ENCODE results near the gene C1orf21. TPM values are rescaled to one million over a fixed set of nuclear protein-coding genes. Genes with fewer than 3 reads are reported as not detected.
"Not testable (repeated sequence)": the region's sequence is repeated elsewhere in the genome, so short reads cannot be mapped to it uniquely, and the experiment has no call there.

Gene C1orf21
- polyA plus RNA-seq (2013, experiment 1 of 2; ENCODE audit: insufficient read length), result 11.4 TPM
- polyA plus RNA-seq (2013, experiment 2 of 2; ENCODE audit: insufficient read length), result 13.4 TPM

- peak; percentile 89 for DNase-seq
These were observed at the start of gene C1orf21 for GRCh38 chr1:184386312-184387068. C1orf21 (plus strand) TSS chr1:184387029; CDS start chr1:184477510, 90,481 bp downstream.

DNA sequence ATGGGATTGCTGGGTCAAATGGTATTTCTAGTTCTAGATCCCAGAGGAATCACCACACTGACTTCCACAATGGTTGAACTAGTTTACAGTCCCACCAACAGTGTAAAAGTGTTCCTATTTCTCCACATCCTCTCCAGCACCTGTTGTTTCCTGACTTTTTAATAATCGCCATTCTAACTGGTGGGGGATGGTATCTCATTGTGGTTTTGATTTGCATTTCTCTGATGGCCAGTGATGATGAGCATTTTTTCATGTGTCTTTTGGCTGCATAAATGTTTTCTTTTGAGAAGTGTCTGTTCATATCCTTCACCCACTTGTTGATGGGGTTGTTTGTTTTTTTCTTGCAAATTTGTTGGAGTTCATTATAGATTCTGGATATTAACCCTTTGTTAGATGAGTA is 49.0 kb upstream of the C1orf21 start:
- not testable (repeated sequence) for DNase-seq

GRCh38 chr1:184340984-184341383 is 45.8 kb upstream of the C1orf21 start:
- DNase-seq, result no peak

DNA sequence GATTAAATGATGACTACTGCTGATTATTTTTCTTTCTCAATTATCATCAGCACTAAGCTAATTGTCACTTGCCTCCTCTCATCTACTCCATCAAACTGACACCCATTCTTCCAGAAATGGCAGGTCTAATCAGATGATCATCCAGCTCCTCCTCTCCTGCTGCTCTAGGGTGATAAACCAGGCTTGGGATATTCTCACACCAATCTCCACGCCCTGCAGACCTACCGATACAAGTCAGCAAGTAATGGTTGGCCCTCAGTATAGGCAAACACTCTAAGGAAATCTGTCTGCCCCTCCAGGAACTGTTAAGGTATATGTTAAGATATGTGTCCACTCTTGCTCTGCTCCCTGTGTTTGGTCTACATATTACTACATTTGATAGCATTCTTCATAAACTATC is 36.3 kb upstream of the C1orf21 start:
- DNase-seq, result no peak

DNA sequence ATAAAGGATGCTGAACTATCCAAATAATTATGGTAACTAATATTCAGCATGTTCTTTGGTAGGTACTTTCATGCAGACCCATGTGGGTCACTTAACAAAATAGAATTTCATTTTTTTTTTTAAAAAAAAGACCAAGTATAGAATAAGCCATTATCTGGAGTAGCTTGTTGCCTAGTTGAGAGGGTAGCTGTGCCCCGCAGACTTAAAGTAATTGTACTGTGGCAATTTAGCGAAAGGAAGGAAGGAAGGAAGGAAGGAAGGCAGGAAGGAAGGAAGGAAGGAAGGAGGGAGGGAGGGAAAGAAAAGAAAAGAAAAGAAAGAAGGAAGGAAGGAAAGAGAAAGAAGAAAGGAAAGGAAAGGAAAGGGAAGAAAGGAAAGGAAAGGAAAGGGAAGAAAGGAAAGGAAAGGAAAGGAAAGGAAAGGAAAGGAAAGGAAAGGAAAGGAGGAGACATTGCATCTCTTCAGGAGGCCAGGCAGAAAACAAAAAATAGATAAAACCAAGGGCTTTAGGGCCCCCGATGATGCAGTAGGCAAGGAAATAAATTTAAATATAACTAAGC is 35.3 kb upstream of the C1orf21 start:
- DNase-seq, result no peak

DNA sequence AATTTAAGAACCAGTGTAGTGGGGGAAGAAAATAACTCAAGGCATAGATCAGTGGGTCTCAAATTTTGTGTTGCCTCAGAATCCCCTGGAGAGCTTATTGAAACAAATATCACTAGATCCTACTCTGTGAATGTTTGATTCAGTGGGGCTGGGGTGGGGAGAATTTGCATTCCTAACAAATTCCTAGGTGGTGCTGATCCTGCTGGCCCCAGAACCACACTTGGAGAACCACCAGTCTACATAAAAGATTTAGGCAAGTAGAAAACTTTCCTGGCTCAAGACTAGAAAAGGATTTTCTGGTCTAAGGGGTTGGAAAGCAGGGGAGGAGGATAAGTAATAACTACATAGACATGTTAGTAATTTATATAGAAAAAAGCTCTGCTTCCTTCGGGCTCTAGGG is 34.1 kb upstream of the C1orf21 start:
- DNase-seq, result peak; percentile 53

GRCh38 chr1:184354719-184355118 is 32.1 kb upstream of the C1orf21 start:
- DNase-seq, result no peak

- no peak for DNase-seq
These were observed 29.9 kb upstream of the C1orf21 start for GRCh38 chr1:184356891-184357290.

GRCh38 chr1:184358256-184358655 is 28.6 kb upstream of the C1orf21 start:
- no peak for DNase-seq

DNA sequence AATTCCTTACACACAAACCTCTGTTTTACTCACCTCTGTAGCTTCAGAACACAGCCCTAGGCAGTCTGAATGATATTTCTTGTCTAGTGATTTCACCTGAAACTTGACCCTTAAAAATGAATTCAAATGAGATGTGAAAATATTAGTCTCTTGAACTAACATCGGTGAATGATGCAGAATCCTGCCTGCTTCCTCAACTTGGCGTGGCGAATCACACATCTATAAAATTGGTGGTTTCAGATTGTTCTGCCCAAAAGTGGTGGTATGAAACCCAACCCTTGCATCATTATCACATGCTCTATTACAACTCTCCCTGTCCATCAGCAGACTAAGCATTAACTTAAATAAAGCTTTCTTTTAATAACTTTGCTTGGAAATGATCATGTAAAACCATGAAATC is 26.9 kb upstream of the C1orf21 start:
- no peak for DNase-seq

GRCh38 chr1:184362876-184363275 is 24.0 kb upstream of the C1orf21 start:
- DNase-seq, result no peak

- DNase-seq, result no peak
These were observed 21.1 kb upstream of the C1orf21 start for GRCh38 chr1:184365699-184366098.

DNA sequence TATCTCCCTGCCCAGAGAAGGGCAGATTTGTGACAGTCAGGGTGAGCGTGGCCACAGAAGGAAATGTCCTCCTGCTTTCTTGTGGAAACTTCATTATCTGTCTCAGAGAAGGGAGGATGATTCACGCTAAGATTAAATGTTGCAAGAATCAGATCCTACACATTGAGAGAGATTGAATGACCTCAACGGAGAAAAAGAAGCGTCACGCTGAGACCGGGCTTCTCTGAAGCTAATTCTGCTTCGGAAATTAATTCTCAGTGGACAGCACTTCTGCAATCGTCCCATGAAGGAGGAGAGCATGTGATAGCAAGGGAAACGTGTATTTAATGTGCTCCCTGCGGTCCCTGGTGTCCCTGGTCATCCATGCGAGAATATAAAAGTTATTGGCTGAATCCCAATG is 19.8 kb upstream of the C1orf21 start:
- no peak for DNase-seq

GRCh38 chr1:184367427-184368038 is 19.3 kb upstream of the C1orf21 start:
- no peak for DNase-seq

DNA sequence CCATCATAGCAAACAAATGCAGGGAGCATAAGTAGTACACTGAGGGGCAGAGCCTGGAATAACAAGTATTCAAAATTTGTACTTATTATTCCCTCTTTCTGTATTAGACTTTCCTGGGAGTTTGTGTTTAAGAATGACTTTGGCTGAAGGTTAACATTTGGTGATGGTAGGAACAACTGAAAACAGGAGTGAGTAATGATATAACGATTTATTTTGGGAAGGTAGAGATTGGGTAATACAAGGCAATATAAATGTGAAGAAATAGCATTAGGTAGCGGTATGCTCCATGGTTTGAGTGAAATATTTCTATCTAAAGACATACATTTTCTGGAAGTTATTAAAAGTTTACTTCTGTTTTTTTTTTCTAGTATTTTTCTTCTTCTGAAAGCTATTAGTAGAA is 18.5 kb upstream of the C1orf21 start:
- DNase-seq, result no peak

DNA sequence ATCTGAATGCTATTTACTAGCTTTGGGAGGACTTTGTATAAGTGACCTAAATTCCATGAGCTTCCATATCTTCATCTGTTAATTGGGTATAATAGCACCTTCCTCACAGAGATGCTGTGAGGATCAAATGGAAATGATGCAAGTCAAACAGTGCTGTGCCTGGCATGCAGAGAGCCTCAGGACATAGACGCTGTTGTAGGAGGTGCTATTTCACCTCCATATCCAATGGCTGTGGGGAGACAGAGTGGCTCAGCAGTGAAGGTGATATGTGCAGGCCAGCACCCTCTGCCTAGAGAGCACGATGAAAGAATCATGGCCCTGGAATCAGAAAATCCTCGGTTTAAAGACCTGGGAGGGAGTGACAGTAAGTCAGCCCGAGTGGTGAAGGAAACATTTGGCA is 16.0 kb upstream of the C1orf21 start:
- DNase-seq, result no peak

- no peak for DNase-seq
These were observed 13.7 kb upstream of the C1orf21 start for GRCh38 chr1:184373155-184373554.

GRCh38 chr1:184376369-184376768 is 10.5 kb upstream of the C1orf21 start:
- DNase-seq, result no peak

DNA sequence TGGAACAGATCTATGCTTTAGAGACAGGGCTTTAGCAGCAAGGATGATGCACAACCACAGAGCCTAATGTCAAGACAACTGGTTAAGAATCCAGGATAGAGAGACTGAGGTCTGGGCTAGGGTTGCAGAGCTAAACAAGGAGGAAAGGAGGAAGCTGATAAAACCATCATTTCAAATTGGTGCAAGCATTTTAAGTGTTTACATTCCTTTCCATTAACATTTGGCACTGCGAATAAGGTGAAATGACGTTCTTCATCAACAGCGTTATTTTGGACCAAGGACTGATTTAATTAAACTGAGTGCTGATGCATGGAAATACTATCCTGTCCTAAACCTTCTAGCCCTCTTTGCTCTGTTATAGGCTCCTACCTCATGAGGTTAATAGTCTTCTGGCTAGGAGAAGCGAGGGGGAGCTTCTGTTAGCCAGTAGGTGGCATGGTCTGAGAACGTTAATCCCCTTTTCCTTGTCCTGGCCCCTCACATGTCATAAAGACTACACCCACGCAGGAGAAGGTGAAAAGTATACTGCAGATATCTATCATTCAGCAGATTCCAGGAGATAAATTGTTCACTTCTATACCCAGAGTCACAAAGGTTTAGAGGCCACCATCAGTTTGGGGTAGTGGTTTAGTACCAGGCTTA is 7.6 kb upstream of the C1orf21 start:
- no peak for DNase-seq

DNA sequence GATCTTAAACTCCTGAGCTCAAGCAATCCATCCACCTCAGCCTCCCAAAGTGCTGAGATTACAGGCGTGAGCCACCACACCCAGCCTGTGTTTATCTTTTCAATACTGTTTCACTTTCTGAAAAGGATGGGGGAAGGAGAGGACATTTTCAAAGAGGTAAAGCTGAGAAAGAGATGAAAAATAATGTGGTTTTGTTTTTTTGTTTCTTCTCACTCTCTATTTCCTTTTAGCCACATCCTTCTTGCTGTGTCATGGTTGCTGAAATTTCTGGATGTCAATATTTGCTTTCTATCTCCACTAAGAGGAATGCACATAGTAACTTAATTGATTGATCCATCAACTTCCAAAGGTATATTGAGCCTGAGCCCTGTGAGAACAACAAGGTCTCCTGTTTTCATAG is 6.4 kb upstream of the C1orf21 start:
- DNase-seq, result no peak

GRCh38 chr1:184383772-184384323 is 3.0 kb upstream of the C1orf21 start:
- no peak for DNase-seq

DNA sequence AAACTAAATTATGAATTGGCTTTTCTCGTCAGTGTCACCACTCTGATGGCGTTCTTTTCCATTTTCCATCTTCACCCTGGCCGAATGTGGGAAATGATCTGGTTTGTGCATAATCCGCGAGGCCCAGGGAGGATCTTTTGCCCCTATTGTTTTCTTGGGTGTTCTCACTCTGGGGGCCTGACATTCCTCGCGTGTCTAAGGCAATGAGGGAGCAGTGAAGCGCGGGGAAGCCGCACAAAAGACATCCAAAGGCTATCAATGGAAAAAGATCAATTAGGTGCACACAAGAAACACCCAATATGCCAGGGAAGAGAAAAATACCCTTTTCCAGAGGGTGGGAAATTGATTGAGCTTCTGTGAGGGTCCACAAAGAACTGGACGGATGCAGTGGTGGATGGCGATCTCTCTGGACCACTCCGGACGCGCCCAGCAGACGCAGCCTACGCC is 941 bp upstream of the C1orf21 start:
- no peak for DNase-seq

GRCh38 chr1:184387069-184387475 is 243 bp downstream of the C1orf21 start:
- no peak for DNase-seq

All from fibroblast of skin of scalp (primary cell).